ENCODE measurements around the gene E2F8.

Gene E2F8

GRCh38 chr11:19243143-19243542 lies 2.4 kb upstream of the E2F8 start:
- H3K27ac ChIP-seq (ENCODE audit: low read depth, low read length) = no peak overlapping the region
- H3K9me2 ChIP-seq (replicated peaks; ENCODE audit: control insufficient read depth, low read length) = no peaks in the 10 kb centered on the region
- peaks cover 36% of the 10 kb centered on the region for H3K4me1 ChIP-seq (ENCODE audit: control insufficient read depth, low read length)
- no peaks in the 10 kb centered on the region for H4K20me1 ChIP-seq (ENCODE audit: control insufficient read depth, insufficient read depth, low read depth, low read length)
- peaks cover 40% of the 10 kb centered on the region for H3K79me2 ChIP-seq (ENCODE audit: control insufficient read depth, low read length)
- no peaks in the 10 kb centered on the region for H3K27me3 ChIP-seq (ENCODE audit: control insufficient read depth, low read length)
- peaks cover 10% of the 10 kb centered on the region for H3F3A ChIP-seq (ENCODE audit: control insufficient read depth, insufficient read depth)
- no peak for TF ChIP-seq EZH2phosphoT487 (IDR thresholded peaks at IDR 0.05; ENCODE audit: borderline replicate concordance, low read length)
- no peak for TF ChIP-seq CTCF (IDR thresholded peaks at IDR 0.05; ENCODE audit: low read depth, low read length, poor library complexity, severe bottlenecking)
- no peaks in the 10 kb centered on the region for H3K9me3 ChIP-seq (ENCODE audit: control insufficient read depth, insufficient read depth, low read length)
- peaks cover 27% of the 10 kb centered on the region for H3K36me3 ChIP-seq (ENCODE audit: control insufficient read depth, low read length)
- peak overlapping the region; percentile 94 for H3K4me3 ChIP-seq (ENCODE audit: low read length)
- H3K4me2 ChIP-seq (ENCODE audit: low read length) = peak overlapping the region; percentile 86

GRCh38 chr11:19242179-19242932 lies 1.6 kb upstream of the E2F8 start:
- peak overlapping the region; percentile 94 for H3K4me3 ChIP-seq (ENCODE audit: low read length)
- no peaks in the 10 kb centered on the region for H4K20me1 ChIP-seq (ENCODE audit: control insufficient read depth, insufficient read depth, low read depth, low read length)
- no peaks in the 10 kb centered on the region for H3K9me3 ChIP-seq (ENCODE audit: control insufficient read depth, insufficient read depth, low read length)
- H3F3A ChIP-seq (ENCODE audit: control insufficient read depth, insufficient read depth) = peaks cover 10% of the 10 kb centered on the region
- peaks cover 48% of the 10 kb centered on the region for H3K79me2 ChIP-seq (ENCODE audit: control insufficient read depth, low read length)
- TF ChIP-seq EZH2phosphoT487 (IDR thresholded peaks at IDR 0.05; ENCODE audit: borderline replicate concordance, low read length) (no peak), CTCF (IDR thresholded peaks at IDR 0.05; ENCODE audit: low read depth, low read length, poor library complexity, severe bottlenecking) (no peak)
- peak overlapping the region; percentile 84 for H3K27ac ChIP-seq (ENCODE audit: low read depth, low read length)
- no peaks in the 10 kb centered on the region for H3K9me2 ChIP-seq (replicated peaks; ENCODE audit: control insufficient read depth, low read length)
- peaks cover 34% of the 10 kb centered on the region for H3K36me3 ChIP-seq (ENCODE audit: control insufficient read depth, low read length)
- no peaks in the 10 kb centered on the region for H3K27me3 ChIP-seq (ENCODE audit: control insufficient read depth, low read length)
- H3K4me1 ChIP-seq (ENCODE audit: control insufficient read depth, low read length) = peaks cover 43% of the 10 kb centered on the region
- peak overlapping the region; percentile 86 for H3K4me2 ChIP-seq (ENCODE audit: low read length)

- H3K27ac ChIP-seq (ENCODE audit: low read depth, low read length) = peak overlapping the region; percentile 84
- H3K4me1 ChIP-seq (ENCODE audit: control insufficient read depth, low read length) = peaks cover 43% of the 10 kb centered on the region
- H3K9me2 ChIP-seq (replicated peaks; ENCODE audit: control insufficient read depth, low read length) = no peaks in the 10 kb centered on the region
- TF ChIP-seq EZH2phosphoT487 (IDR thresholded peaks at IDR 0.05; ENCODE audit: borderline replicate concordance, low read length) (no peak), CTCF (IDR thresholded peaks at IDR 0.05; ENCODE audit: low read depth, low read length, poor library complexity, severe bottlenecking) (no peak)
- peak overlapping the region; percentile 94 for H3K4me3 ChIP-seq (ENCODE audit: low read length)
- peaks cover 43% of the 10 kb centered on the region for H3K36me3 ChIP-seq (ENCODE audit: control insufficient read depth, low read length)
- H3K27me3 ChIP-seq (ENCODE audit: control insufficient read depth, low read length) = no peaks in the 10 kb centered on the region
- peak overlapping the region; percentile 86 for H3K4me2 ChIP-seq (ENCODE audit: low read length)
- no peaks in the 10 kb centered on the region for H4K20me1 ChIP-seq (ENCODE audit: control insufficient read depth, insufficient read depth, low read depth, low read length)
- peaks cover 10% of the 10 kb centered on the region for H3F3A ChIP-seq (ENCODE audit: control insufficient read depth, insufficient read depth)
- H3K79me2 ChIP-seq (ENCODE audit: control insufficient read depth, low read length) = peaks cover 56% of the 10 kb centered on the region
- H3K9me3 ChIP-seq (ENCODE audit: control insufficient read depth, insufficient read depth, low read length) = no peaks in the 10 kb centered on the region
Observed at GRCh38 chr11:19241260-19242178, 774 bp upstream of the E2F8 start.
